Measurements from ENCODE around the gene MYH6. TPM values are rescaled to one million over a fixed set of nuclear protein-coding genes. Genes with fewer than 3 reads are reported as not detected.
A peak's percentile ranks its signal among the peaks of the same experiment; 100 is the strongest.

Gene MYH6
- total and polyA plus RNA-seq, 2 of the 13 experiments (the other 11 are each of a cell fraction or from before 2014, with no cell fraction given): 0.01 TPM; not detected in 1

DNA sequence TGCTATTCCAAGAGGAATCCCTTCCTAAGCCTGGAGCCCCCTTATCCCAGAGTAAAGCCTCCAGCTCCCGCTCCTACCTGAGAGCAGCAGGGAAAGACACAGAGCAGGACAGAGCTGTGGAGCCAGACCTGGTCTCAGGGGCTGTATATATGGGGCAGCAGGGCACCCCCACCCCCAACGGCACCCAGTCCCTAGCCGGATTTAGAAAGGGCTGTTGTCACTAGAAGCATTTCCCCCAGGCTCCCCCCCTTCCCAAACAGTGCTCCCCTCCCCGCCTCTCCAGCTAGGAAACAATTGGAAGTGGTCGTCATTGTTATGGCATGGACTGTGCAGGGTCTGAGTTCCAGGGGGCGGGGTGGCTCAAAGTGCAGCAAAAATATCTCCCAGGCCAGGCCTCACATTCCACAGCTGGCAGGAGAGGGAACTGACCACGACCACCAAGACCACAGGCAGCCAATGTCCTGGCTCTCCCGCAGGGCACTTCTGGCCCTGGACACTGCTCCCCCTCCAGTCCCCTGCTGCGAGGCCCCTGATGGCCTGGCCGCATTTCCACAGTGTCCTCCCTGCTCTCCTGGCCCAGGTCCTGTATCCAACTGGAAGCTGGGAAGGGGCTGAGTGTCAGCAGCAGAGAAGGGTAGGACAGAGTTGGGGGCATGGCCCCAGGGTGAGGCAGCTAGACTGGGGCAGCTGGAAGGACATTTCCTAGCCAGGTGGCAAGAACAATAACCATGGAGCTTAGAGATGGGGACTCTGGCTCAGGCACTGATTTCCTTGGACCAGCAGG, 27.7 kb upstream of the MYH6 start, which contains the start of gene MYH7 (continued):
- TF ChIP-seq, protein P1, sequence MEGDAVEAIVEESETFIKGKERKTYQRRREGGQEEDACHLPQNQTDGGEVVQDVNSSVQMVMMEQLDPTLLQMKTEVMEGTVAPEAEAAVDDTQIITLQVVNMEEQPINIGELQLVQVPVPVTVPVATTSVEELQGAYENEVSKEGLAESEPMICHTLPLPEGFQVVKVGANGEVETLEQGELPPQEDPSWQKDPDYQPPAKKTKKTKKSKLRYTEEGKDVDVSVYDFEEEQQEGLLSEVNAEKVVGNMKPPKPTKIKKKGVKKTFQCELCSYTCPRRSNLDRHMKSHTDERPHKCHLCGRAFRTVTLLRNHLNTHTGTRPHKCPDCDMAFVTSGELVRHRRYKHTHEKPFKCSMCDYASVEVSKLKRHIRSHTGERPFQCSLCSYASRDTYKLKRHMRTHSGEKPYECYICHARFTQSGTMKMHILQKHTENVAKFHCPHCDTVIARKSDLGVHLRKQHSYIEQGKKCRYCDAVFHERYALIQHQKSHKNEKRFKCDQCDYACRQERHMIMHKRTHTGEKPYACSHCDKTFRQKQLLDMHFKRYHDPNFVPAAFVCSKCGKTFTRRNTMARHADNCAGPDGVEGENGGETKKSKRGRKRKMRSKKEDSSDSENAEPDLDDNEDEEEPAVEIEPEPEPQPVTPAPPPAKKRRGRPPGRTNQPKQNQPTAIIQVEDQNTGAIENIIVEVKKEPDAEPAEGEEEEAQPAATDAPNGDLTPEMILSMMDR (CRISPR knock-in tag; IDR thresholded peaks at IDR 0.05): 0 out of 2 replicates have a peak, but pooled peaks have one; percentile 19
- TF ChIP-seq, protein P2, sequence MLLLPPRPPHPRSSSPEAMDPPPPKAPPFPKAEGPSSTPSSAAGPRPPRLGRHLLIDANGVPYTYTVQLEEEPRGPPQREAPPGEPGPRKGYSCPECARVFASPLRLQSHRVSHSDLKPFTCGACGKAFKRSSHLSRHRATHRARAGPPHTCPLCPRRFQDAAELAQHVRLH (CRISPR knock-in tag; IDR thresholded peaks at IDR 0.05; ENCODE audit: borderline replicate concordance, low read depth): peak; percentile 55; the same call in 1 of the 2 replicates
- TF ChIP-seq, protein P3, sequence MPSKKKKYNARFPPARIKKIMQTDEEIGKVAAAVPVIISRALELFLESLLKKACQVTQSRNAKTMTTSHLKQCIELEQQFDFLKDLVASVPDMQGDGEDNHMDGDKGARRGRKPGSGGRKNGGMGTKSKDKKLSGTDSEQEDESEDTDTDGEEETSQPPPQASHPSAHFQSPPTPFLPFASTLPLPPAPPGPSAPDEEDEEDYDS (CRISPR knock-in tag; IDR thresholded peaks at IDR 0.05): no peak
- TF ChIP-seq ZNF205 (CRISPR knock-in tag; IDR thresholded peaks at IDR 0.05) (no peak), ZNF430 (CRISPR knock-in tag; IDR thresholded peaks at IDR 0.05) (peak; percentile 84; the same call in 1 of the 2 replicates), NR1H2 (CRISPR knock-in tag; IDR thresholded peaks at IDR 0.05; ENCODE audit: borderline replicate concordance, low read depth) (no peak), ZNF713 (CRISPR knock-in tag; IDR thresholded peaks at IDR 0.05) (no peak), ZFP37 (CRISPR knock-in tag; IDR thresholded peaks at IDR 0.05; ENCODE audit: borderline replicate concordance) (0 out of 2 replicates have a peak, but pooled peaks have one; percentile 26), RFX1 (IDR thresholded peaks at IDR 0.05) (no peak), TARDBP (CRISPR knock-in tag; IDR thresholded peaks at IDR 0.05) (peak; percentile 84; the same call in 1 of the 2 replicates), ZNF292 (CRISPR knock-in tag; IDR thresholded peaks at IDR 0.05; ENCODE audit: borderline replicate concordance, low read depth) (peak; percentile 81; the same call in 1 of the 2 replicates), NONO (IDR thresholded peaks at IDR 0.05) (no peak), NONO (CRISPR knock-in tag; conservative IDR thresholded peaks at IDR 0.05) (peak; percentile 58), MXI1 (IDR thresholded peaks at IDR 0.05; ENCODE audit: borderline replicate concordance, low read depth, low read length) (no peak), KDM6A (CRISPR knock-in tag; IDR thresholded peaks at IDR 0.05; ENCODE audit: low read depth) (0 out of 2 replicates have a peak, but pooled peaks have one; percentile 19)
- TF ChIP-seq, protein P4, sequence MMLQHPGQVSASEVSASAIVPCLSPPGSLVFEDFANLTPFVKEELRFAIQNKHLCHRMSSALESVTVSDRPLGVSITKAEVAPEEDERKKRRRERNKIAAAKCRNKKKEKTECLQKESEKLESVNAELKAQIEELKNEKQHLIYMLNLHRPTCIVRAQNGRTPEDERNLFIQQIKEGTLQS (CRISPR knock-in tag; IDR thresholded peaks at IDR 0.05): no peak
- TF ChIP-seq, protein P5, sequence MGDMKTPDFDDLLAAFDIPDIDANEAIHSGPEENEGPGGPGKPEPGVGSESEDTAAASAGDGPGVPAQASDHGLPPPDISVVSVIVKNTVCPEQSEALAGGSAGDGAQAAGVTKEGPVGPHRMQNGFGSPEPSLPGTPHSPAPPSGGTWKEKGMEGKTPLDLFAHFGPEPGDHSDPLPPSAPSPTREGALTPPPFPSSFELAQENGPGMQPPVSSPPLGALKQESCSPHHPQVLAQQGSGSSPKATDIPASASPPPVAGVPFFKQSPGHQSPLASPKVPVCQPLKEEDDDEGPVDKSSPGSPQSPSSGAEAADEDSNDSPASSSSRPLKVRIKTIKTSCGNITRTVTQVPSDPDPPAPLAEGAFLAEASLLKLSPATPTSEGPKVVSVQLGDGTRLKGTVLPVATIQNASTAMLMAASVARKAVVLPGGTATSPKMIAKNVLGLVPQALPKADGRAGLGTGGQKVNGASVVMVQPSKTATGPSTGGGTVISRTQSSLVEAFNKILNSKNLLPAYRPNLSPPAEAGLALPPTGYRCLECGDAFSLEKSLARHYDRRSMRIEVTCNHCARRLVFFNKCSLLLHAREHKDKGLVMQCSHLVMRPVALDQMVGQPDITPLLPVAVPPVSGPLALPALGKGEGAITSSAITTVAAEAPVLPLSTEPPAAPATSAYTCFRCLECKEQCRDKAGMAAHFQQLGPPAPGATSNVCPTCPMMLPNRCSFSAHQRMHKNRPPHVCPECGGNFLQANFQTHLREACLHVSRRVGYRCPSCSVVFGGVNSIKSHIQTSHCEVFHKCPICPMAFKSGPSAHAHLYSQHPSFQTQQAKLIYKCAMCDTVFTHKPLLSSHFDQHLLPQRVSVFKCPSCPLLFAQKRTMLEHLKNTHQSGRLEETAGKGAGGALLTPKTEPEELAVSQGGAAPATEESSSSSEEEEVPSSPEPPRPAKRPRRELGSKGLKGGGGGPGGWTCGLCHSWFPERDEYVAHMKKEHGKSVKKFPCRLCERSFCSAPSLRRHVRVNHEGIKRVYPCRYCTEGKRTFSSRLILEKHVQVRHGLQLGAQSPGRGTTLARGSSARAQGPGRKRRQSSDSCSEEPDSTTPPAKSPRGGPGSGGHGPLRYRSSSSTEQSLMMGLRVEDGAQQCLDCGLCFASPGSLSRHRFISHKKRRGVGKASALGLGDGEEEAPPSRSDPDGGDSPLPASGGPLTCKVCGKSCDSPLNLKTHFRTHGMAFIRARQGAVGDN (CRISPR knock-in tag; IDR thresholded peaks at IDR 0.05): peak; percentile 81
- TF ChIP-seq, protein P6, sequence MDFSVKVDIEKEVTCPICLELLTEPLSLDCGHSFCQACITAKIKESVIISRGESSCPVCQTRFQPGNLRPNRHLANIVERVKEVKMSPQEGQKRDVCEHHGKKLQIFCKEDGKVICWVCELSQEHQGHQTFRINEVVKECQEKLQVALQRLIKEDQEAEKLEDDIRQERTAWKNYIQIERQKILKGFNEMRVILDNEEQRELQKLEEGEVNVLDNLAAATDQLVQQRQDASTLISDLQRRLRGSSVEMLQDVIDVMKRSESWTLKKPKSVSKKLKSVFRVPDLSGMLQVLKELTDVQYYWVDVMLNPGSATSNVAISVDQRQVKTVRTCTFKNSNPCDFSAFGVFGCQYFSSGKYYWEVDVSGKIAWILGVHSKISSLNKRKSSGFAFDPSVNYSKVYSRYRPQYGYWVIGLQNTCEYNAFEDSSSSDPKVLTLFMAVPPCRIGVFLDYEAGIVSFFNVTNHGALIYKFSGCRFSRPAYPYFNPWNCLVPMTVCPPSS (IDR thresholded peaks at IDR 0.05): no peak
- TF ChIP-seq, protein P7, sequence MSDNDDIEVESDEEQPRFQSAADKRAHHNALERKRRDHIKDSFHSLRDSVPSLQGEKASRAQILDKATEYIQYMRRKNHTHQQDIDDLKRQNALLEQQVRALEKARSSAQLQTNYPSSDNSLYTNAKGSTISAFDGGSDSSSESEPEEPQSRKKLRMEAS (IDR thresholded peaks at IDR 0.05): no peak
- TF ChIP-seq, protein P8, sequence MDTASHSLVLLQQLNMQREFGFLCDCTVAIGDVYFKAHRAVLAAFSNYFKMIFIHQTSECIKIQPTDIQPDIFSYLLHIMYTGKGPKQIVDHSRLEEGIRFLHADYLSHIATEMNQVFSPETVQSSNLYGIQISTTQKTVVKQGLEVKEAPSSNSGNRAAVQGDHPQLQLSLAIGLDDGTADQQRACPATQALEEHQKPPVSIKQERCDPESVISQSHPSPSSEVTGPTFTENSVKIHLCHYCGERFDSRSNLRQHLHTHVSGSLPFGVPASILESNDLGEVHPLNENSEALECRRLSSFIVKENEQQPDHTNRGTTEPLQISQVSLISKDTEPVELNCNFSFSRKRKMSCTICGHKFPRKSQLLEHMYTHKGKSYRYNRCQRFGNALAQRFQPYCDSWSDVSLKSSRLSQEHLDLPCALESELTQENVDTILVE (CRISPR knock-in tag; IDR thresholded peaks at IDR 0.05): no peak
